Esophagus squamous epithelium (tissue), 5 donors: ENCODE results near the gene ENOX1. TPM values are rescaled to one million over a fixed set of nuclear protein-coding genes. Genes with fewer than 3 reads are reported as not detected.

Source experiments
- DNase-seq: peaks from one replicate; lab custom pipeline; 2025; lab: John Stamatoyannopoulos, UW
- H3K27ac ChIP-seq, 4 donors: fragments of 200-600 bp; sonication (generic); one replicate each; pipeline ENCODE4 v1.5.1; 2016 to 2019; ENCODE audit warnings: mild to moderate bottlenecking in 1 of 4
- H3K27me3 ChIP-seq, 4 donors: fragments of 200-600 bp; sonication (generic); 1 replicate in 3 of 4; 2 replicates in 1 of 4; pipeline versions ENCODE4 v1.5.1 to v1.6.0; 2017 to 2021; ENCODE audit warnings: antibody characterized with exemption in 1 of 4
- H3K36me3 ChIP-seq, 3 donors: fragments of 200-600 bp; sonication (generic); one replicate each; pipeline ENCODE4 v1.5.1; 2016 to 2019
- H3K4me1 ChIP-seq, 3 donors: fragments of 200-600 bp; sonication (generic); one replicate each; pipeline ENCODE4 v1.5.1; 2017 to 2019
- H3K4me3 ChIP-seq, 4 donors: fragments of 200-600 bp; sonication (generic); 1 replicate in 3 of 4; 2 replicates in 1 of 4; pipeline ENCODE4 v1.5.1; 2016 to 2019; ENCODE audit warnings: mild to moderate bottlenecking in 2 of 4, moderate library complexity in 1 of 4
- H3K9me3 ChIP-seq, 3 donors: fragments of 200-600 bp; sonication (generic); one replicate each; pipeline ENCODE4 v1.5.1; 2016 to 2019
- CTCF ChIP-seq, 6 experiments: fragments of 450-650 bp in 4 of 6; fragments of 200-600 bp in 2 of 6; sonication (generic) in 2 of 6; IDR thresholded peaks; one replicate each; pipeline ENCODE4 v1.5.1; 2016 to 2019; ENCODE audit warnings: antibody characterized with exemption in 6 of 6, mild to moderate bottlenecking in 4 of 6, moderate library complexity in 4 of 6
- POLR2A ChIP-seq, 4 donors: fragments of 450-650 bp; IDR thresholded peaks; one replicate each; pipeline ENCODE4 v1.6.1; 2017; ENCODE audit warnings: antibody characterized with exemption in 4 of 4, mild to moderate bottlenecking in 4 of 4, moderate library complexity in 3 of 4
- whole genome bisulfite sequencing, 2 donors: methylation state at CpG; one replicate each; pipeline ENCODE4 v1.1.5; 2018; 5-methylcytosine and 5-hydroxymethylcytosine counted together
- intact Hi-C: fragments of 100-400 bp; cut with DNase I; formaldehyde crosslinking; loops from one replicate; pipeline ENCODE4 v1.15.0; 2022
- total RNA-seq, 4 donors: library from RNA; depleted of rRNA; stranded (reverse); fragments of >200 nt; gene quantifications; one replicate each; pipeline ENCODE4 v1.1.0, GENCODE V29; 2016
- donor health status: DM: yes; HTN: yes; CAD: no.

The ENOX1 gene
- total RNA-seq, 4 donors from 2014 or later: 0.48 to 0.76 TPM; not detected in 2

DNA sequence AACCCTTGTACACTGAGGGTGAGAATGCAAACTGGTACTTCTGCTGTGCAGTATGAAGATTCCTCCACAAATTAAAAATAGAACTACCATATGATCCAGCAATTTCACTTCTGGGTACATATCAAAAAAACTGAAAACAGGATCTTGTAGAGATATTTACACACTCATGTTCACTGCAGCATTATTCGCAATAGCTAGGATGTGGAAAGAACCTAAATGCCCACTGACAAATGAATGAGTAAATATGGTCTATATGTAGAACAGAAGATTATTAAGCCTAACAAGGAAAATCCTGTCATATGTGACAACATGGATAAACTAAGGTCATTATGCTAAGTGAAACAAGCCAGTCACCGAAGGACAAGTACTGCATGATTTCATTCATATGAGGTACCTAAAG lies 304.7 kb downstream of the ENOX1 start:
- TF ChIP-seq POLR2A (IDR thresholded peaks at IDR 0.05) (no peak), CTCF (IDR thresholded peaks at IDR 0.05) (no peak)
- H3K4me1 ChIP-seq: no peaks in the 10 kb centered on the region
- DNase-seq: no peak
- intact Hi-C loops: no loop called here
- no peaks in the 10 kb centered on the region for H3K27me3 ChIP-seq
- WGBS, 2 donors: 74 to 96% methylated on average over 2 of the region's 2 CpGs
- H3K4me3 ChIP-seq: no peak overlapping the region
- no peak overlapping the region for H3K27ac ChIP-seq
- H3K9me3 ChIP-seq: no peaks in the 10 kb centered on the region
- H3K36me3 ChIP-seq: no peaks in the 10 kb centered on the region

GRCh38 chr13:43478902-43479301 lies 307.9 kb downstream of the ENOX1 start:
- no peaks in the 10 kb centered on the region for H3K4me1 ChIP-seq

GRCh38 chr13:43478211-43478610 lies 308.6 kb downstream of the ENOX1 start:
- Histone ChIP-seq H3K36me3 (no peaks in the 10 kb centered on the region), H3K27ac (no peak overlapping the region), H3K4me3 (no peak overlapping the region), H3K4me1 (no peaks in the 10 kb centered on the region), H3K9me3 (no peaks in the 10 kb centered on the region), H3K27me3 (no peaks in the 10 kb centered on the region)
- intact Hi-C loops: no loop called here
- DNase-seq: no peak
- TF ChIP-seq CTCF (IDR thresholded peaks at IDR 0.05): no peak
- TF ChIP-seq POLR2A (IDR thresholded peaks at IDR 0.05): no peak
- WGBS, 2 donors: 38 to 42% methylated on average over 4 of the region's 4 CpGs

More at GRCh38 chr13:43478902-43479301, 307.9 kb downstream of the ENOX1 start:
- 79 to 81% methylated on average over 4 of the region's 4 CpGs for WGBS, 2 donors
- Histone ChIP-seq H3K27ac (no peak overlapping the region), H3K4me3 (no peak overlapping the region), H3K27me3 (no peaks in the 10 kb centered on the region), H3K9me3 (no peaks in the 10 kb centered on the region), H3K36me3 (no peaks in the 10 kb centered on the region)
- intact Hi-C loops: no loop called here
- DNase-seq: no peak
- TF ChIP-seq CTCF (IDR thresholded peaks at IDR 0.05) (no peak), POLR2A (IDR thresholded peaks at IDR 0.05) (no peak)

GRCh38 chr13:43475140-43475539 lies 311.6 kb downstream of the ENOX1 start:
- no peaks in the 10 kb centered on the region for H3K27me3 ChIP-seq
- TF ChIP-seq POLR2A (IDR thresholded peaks at IDR 0.05) (no peak), CTCF (IDR thresholded peaks at IDR 0.05) (no peak)
- H3K4me3 ChIP-seq: no peak overlapping the region
- DNase-seq: no peak
- H3K36me3 ChIP-seq: no peaks in the 10 kb centered on the region
- intact Hi-C loops: no loop called here
- WGBS, 2 donors: 83 to 87% methylated on average over 2 of the region's 2 CpGs
- no peaks in the 10 kb centered on the region for H3K4me1 ChIP-seq
- H3K27ac ChIP-seq: no peak overlapping the region
- no peaks in the 10 kb centered on the region for H3K9me3 ChIP-seq

DNA sequence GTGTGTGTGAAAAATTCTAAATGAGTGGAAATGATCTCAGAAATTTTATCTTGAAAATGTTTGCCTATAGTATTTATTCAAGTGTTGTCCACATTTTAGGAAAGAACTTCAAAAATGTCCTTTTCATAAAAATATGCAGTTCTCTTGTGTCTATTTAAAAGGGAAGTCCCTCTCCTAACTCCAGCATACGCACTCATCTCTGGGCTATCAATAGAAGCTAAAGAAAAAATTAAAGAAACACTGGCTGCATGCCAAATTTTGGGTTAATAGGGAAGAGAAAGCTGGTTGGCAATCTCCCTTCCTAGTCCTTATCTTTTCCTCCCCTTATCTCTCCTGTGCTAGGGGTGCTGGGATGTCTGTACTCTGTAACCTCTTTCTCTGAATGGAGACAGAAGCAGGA lies 313.3 kb downstream of the ENOX1 start:
- WGBS, 2 donors: 53 to 59% methylated on average over 1 of the region's 1 CpG
- intact Hi-C loops: no loop called here
- H3K9me3 ChIP-seq: no peaks in the 10 kb centered on the region
- H3K36me3 ChIP-seq: no peaks in the 10 kb centered on the region
- no peaks in the 10 kb centered on the region for H3K4me1 ChIP-seq
- no peak overlapping the region for H3K27ac ChIP-seq
- no peak for DNase-seq
- no peak for TF ChIP-seq CTCF (IDR thresholded peaks at IDR 0.05)
- TF ChIP-seq POLR2A (IDR thresholded peaks at IDR 0.05): no peak
- no peak overlapping the region for H3K4me3 ChIP-seq
- H3K27me3 ChIP-seq: no peaks in the 10 kb centered on the region
